Liver (tissue), 9 donors: ENCODE measurements around the gene MPC2. TPM values are rescaled to one million over a fixed set of nuclear protein-coding genes. Genes with fewer than 3 reads are reported as not detected.

Source experiments
- DNase-seq: peaks from one replicate; pipeline ENCODE4 v3.0.0-alpha.2; 2017; ENCODE audit warnings: low spot score
- H3K27ac ChIP-seq, 2 donors: one replicate each; pipeline ENCODE4 v1.7.0; 2013; ENCODE audit warnings: inconsistent platforms in 2 of 2, low read length in 2 of 2, control low read depth in 1 of 2, low read depth in 1 of 2, mild to moderate bottlenecking in 1 of 2
- H3K27me3 ChIP-seq, 4 donors: one replicate each; pipeline versions ENCODE4 v1.6.1 to v1.7.0; 2013; ENCODE audit warnings: low read length in 3 of 4, inconsistent platforms in 1 of 4, mild to moderate bottlenecking in 1 of 4, moderate library complexity in 1 of 4; ENCODE audit not compliant: control insufficient read depth in 4 of 4, insufficient read depth in 4 of 4
- H3K36me3 ChIP-seq, 4 donors: one replicate each; pipeline versions ENCODE4 v1.6.1 to v1.7.0; 2013; ENCODE audit warnings: low read length in 3 of 4, mild to moderate bottlenecking in 3 of 4, low read depth in 1 of 4, moderate library complexity in 1 of 4; ENCODE audit not compliant: control insufficient read depth in 4 of 4, insufficient read depth in 3 of 4
- H3K4me1 ChIP-seq, 4 donors: one replicate each; pipeline versions ENCODE4 v1.6.1 to v1.7.0; 2013; ENCODE audit warnings: low read length in 3 of 4, mild to moderate bottlenecking in 3 of 4, moderate library complexity in 1 of 4; ENCODE audit not compliant: control insufficient read depth in 4 of 4, insufficient read depth in 4 of 4
- H3K4me3 ChIP-seq, 3 donors: one replicate each; pipeline versions ENCODE4 v1.6.1 to v1.7.0; 2013; ENCODE audit warnings: low read length in 3 of 3, control low read depth in 1 of 3, low read depth in 1 of 3, mild to moderate bottlenecking in 1 of 3
- H3K9ac ChIP-seq, 2 donors: one replicate each; pipeline ENCODE4 v1.7.0; 2013; ENCODE audit warnings: low read length in 2 of 2, mild to moderate bottlenecking in 2 of 2, moderate library complexity in 2 of 2, control low read depth in 1 of 2, low read depth in 1 of 2
- H3K9me3 ChIP-seq, 4 donors: one replicate each; pipeline versions ENCODE4 v1.6.1 to v1.7.0; 2013; ENCODE audit warnings: low read length in 3 of 4; ENCODE audit not compliant: control insufficient read depth in 4 of 4
- EGR1 ChIP-seq, 2 donors: IDR thresholded peaks; 2 replicates each; pipeline ENCODE4 v1.6.1; 2016 to 2018; ENCODE audit warnings: antibody characterized with exemption in 2 of 2, low read depth in 2 of 2
- FOXA1 ChIP-seq: IDR thresholded peaks from 2 replicates; pipeline ENCODE4 v1.6.1; 2016; ENCODE audit warnings: antibody characterized with exemption
- FOXA2 ChIP-seq: IDR thresholded peaks from 2 replicates; pipeline ENCODE4 v1.6.1; 2016; ENCODE audit warnings: antibody characterized with exemption
- GABPA ChIP-seq, 2 donors: IDR thresholded peaks in 1 of 2; conservative IDR thresholded peaks in 1 of 2; 2 replicates each; pipeline ENCODE4 v1.6.1; 2016; ENCODE audit warnings: antibody characterized with exemption in 2 of 2, mild to moderate bottlenecking in 1 of 2, moderate library complexity in 1 of 2
- HNF4A ChIP-seq, 2 donors: conservative IDR thresholded peaks; 2 replicates each; pipeline ENCODE4 v1.6.1; 2016; ENCODE audit warnings: antibody characterized with exemption in 2 of 2, mild to moderate bottlenecking in 2 of 2
- HNF4G ChIP-seq: IDR thresholded peaks from 2 replicates; pipeline ENCODE4 v1.6.1; 2016; ENCODE audit warnings: antibody characterized with exemption
- JUND ChIP-seq, 2 donors: IDR thresholded peaks; 2 replicates each; pipeline ENCODE4 v1.6.1; 2016; ENCODE audit warnings: antibody characterized with exemption in 2 of 2
- NR2F2 ChIP-seq: IDR thresholded peaks from 2 replicates; pipeline ENCODE4 v1.6.1; 2016; ENCODE audit warnings: antibody characterized with exemption
- RAD21 ChIP-seq, 2 donors: IDR thresholded peaks; 2 replicates each; pipeline ENCODE4 v1.6.1; 2016; ENCODE audit warnings: antibody characterized with exemption in 2 of 2, mild to moderate bottlenecking in 2 of 2
- RXRA ChIP-seq, 2 donors: IDR thresholded peaks; 2 replicates each; pipeline ENCODE4 v1.6.1; 2017 to 2018; ENCODE audit warnings: antibody characterized with exemption in 2 of 2, mild to moderate bottlenecking in 1 of 2
- SP1 ChIP-seq: IDR thresholded peaks from 2 replicates; pipeline ENCODE4 v1.6.1; 2018; ENCODE audit warnings: antibody characterized with exemption, mild to moderate bottlenecking
- YY1 ChIP-seq: IDR thresholded peaks from 2 replicates; pipeline ENCODE4 v1.6.1; 2016; ENCODE audit warnings: antibody characterized with exemption, mild to moderate bottlenecking
- WGBS: extraction: QIAGEN DNeasy Blood & Tissue Kit; methylation state at CpG from one replicate; pipeline ENCODE4 v1.1.7; 2013; 5-methylcytosine and 5-hydroxymethylcytosine counted together
- polyA plus RNA-seq, 2 donors: library from polyadenylated mRNA; stranded (reverse) in 1 of 2; unstranded in 1 of 2; fragments of 200-250 nt in 1 of 2; fragments of >200 nt in 1 of 2; fragmentation: Nextera tagmentation in 1 of 2; extraction: Ambion mirVana in 1 of 2; gene quantifications; one replicate each; pipeline versions ENCODE4 v1.2.1 to v1.2.3, GENCODE V29; 2013 to 2015
- total RNA-seq, 2 donors: library from RNA; depleted of rRNA; stranded (reverse); fragments of >200 nt; gene quantifications; one replicate each; pipeline ENCODE4 v1.2.3, GENCODE V29; 2014
- TF ChIP-seq, protein P1 (sequence below): IDR thresholded peaks from 2 replicates; pipeline ENCODE4 v1.6.1; 2016; ENCODE audit warnings: antibody characterized with exemption
- TF ChIP-seq, protein P2 (sequence below): IDR thresholded peaks from 2 replicates; pipeline ENCODE4 v1.6.1; 2016; ENCODE audit warnings: antibody characterized with exemption, mild to moderate bottlenecking
- TF ChIP-seq, protein P3 (sequence below): fragments of 150-350 bp; IDR thresholded peaks from 2 replicates; pipeline ENCODE4 v1.5.1; 2017; ENCODE audit warnings: improper control_type of control experiment, low read depth, low read length; ENCODE audit not compliant: missing input control
- TF ChIP-seq, protein P4 (sequence below): IDR thresholded peaks from 2 replicates; pipeline ENCODE4 v1.6.1; 2016; ENCODE audit warnings: antibody characterized with exemption
- donor health status: healthy.
- donor health status: healthy.
- donor health status: healthy.
- donor health status: healthy.
- donor health status: healthy.

Gene MPC2
- total and polyA plus RNA-seq, 4 donors: 78.8 to 369 (median 127) TPM

DNA sequence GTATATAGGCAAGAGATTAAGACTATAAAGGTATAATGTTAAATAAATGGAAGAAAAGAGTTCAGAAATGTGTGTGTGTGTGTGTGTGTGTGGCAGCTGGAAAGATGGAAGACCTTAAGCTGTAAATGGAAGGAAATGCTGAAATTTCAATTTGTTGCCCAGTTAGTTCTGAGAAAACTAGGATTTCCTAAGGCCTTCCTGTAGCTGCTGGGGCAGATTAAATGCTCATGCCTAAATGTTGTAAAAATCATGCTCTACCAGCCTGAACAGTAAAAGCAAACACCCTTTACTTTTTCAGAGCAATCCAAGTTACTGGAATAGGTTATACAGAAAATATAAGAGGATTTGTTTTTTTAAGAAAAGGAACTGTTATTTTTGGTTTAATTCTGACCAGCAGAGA, 31.2 kb downstream of the MPC2 start:
- H3K9me3 ChIP-seq: no peaks in the 10 kb centered on the region
- TF ChIP-seq GABPA (IDR thresholded peaks at IDR 0.05 in 1 of 2, conservative IDR thresholded peaks at IDR 0.05 in 1 of 2): no peak
- no peak for TF ChIP-seq FOXA1
- TF ChIP-seq, protein P1, sequence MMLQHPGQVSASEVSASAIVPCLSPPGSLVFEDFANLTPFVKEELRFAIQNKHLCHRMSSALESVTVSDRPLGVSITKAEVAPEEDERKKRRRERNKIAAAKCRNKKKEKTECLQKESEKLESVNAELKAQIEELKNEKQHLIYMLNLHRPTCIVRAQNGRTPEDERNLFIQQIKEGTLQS: no peak
- TF ChIP-seq YY1: no peak
- TF ChIP-seq HNF4A (conservative IDR thresholded peaks at IDR 0.05): no peak
- no peak for TF ChIP-seq NR2F2
- no peak for TF ChIP-seq HNF4G
- TF ChIP-seq, protein P2, sequence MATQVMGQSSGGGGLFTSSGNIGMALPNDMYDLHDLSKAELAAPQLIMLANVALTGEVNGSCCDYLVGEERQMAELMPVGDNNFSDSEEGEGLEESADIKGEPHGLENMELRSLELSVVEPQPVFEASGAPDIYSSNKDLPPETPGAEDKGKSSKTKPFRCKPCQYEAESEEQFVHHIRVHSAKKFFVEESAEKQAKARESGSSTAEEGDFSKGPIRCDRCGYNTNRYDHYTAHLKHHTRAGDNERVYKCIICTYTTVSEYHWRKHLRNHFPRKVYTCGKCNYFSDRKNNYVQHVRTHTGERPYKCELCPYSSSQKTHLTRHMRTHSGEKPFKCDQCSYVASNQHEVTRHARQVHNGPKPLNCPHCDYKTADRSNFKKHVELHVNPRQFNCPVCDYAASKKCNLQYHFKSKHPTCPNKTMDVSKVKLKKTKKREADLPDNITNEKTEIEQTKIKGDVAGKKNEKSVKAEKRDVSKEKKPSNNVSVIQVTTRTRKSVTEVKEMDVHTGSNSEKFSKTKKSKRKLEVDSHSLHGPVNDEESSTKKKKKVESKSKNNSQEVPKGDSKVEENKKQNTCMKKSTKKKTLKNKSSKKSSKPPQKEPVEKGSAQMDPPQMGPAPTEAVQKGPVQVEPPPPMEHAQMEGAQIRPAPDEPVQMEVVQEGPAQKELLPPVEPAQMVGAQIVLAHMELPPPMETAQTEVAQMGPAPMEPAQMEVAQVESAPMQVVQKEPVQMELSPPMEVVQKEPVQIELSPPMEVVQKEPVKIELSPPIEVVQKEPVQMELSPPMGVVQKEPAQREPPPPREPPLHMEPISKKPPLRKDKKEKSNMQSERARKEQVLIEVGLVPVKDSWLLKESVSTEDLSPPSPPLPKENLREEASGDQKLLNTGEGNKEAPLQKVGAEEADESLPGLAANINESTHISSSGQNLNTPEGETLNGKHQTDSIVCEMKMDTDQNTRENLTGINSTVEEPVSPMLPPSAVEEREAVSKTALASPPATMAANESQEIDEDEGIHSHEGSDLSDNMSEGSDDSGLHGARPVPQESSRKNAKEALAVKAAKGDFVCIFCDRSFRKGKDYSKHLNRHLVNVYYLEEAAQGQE: no peak
- TF ChIP-seq, protein P3, sequence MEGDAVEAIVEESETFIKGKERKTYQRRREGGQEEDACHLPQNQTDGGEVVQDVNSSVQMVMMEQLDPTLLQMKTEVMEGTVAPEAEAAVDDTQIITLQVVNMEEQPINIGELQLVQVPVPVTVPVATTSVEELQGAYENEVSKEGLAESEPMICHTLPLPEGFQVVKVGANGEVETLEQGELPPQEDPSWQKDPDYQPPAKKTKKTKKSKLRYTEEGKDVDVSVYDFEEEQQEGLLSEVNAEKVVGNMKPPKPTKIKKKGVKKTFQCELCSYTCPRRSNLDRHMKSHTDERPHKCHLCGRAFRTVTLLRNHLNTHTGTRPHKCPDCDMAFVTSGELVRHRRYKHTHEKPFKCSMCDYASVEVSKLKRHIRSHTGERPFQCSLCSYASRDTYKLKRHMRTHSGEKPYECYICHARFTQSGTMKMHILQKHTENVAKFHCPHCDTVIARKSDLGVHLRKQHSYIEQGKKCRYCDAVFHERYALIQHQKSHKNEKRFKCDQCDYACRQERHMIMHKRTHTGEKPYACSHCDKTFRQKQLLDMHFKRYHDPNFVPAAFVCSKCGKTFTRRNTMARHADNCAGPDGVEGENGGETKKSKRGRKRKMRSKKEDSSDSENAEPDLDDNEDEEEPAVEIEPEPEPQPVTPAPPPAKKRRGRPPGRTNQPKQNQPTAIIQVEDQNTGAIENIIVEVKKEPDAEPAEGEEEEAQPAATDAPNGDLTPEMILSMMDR: no peak
- no peak for TF ChIP-seq RAD21 (IDR thresholded peaks at IDR 0.05)
- TF ChIP-seq FOXA2: no peak
- no peak for TF ChIP-seq SP1
- TF ChIP-seq, protein P4, sequence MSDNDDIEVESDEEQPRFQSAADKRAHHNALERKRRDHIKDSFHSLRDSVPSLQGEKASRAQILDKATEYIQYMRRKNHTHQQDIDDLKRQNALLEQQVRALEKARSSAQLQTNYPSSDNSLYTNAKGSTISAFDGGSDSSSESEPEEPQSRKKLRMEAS: no peak
- TF ChIP-seq JUND (IDR thresholded peaks at IDR 0.05): no peak
- no peak for DNase-seq
- H3K27ac ChIP-seq: peak overlapping the region; percentile 71 to 73
- no peaks in the 10 kb centered on the region for H3K27me3 ChIP-seq
- H3K9ac ChIP-seq: no peak overlapping the region
- no peaks in the 10 kb centered on the region for H3K36me3 ChIP-seq
- H3K4me1 ChIP-seq: peaks cover 4 to 14% (median 9%) of the 10 kb centered on the region in 4 donors
- no peak overlapping the region for H3K4me3 ChIP-seq

DNA sequence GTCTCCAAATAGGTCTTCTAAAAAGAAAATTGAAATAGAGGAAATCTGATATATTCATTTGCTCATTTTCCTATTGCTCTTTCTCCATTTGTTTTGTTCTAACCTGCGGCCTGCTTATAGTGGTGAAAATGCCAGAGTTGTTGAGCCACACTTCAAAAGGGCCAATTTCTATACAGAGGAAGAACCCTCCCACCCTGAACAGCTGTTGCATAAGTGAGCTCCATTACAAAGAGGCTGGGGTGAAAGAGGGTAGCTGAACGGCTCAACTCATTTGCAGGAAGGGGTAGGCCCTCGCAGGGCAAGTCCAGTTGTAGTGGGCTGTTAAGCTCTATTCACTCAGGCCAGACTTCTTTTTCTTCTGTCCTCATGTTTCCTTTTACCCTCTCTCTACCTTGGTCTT, 31.7 kb downstream of the MPC2 start:
- Histone ChIP-seq H3K4me1 (peaks cover 3 to 14% (median 6%) of the 10 kb centered on the region in 4 donors), H3K4me3 (no peak overlapping the region), H3K27me3 (no peaks in the 10 kb centered on the region), H3K27ac (peak overlapping the region; percentile 71 to 73), H3K9me3 (no peaks in the 10 kb centered on the region), H3K36me3 (no peaks in the 10 kb centered on the region), H3K9ac (no peak overlapping the region)
- TF ChIP-seq RXRA (IDR thresholded peaks at IDR 0.05): peak in 1 of 2 donors; percentile 3
- TF ChIP-seq, protein P2: no peak
- no peak for TF ChIP-seq GABPA (IDR thresholded peaks at IDR 0.05 in 1 of 2, conservative IDR thresholded peaks at IDR 0.05 in 1 of 2)
- TF ChIP-seq EGR1 (IDR thresholded peaks at IDR 0.05; ENCODE audit: low read depth in 2 of 2): no peak
- TF ChIP-seq FOXA2: no peak
- TF ChIP-seq FOXA1: no peak
- peak; percentile 13 for TF ChIP-seq YY1
- DNase-seq: no peak
- WGBS: 61% methylated on average over 3 of the region's 3 CpGs
